HG02642 (cell line): ENCODE results near the gene CHAD.

Experiments
- ATAC-seq: cut with Tn5 transposase; IDR thresholded peaks from one replicate; pipeline ENCODE4 v1.9.1; 2021; ENCODE audit warnings: mild to moderate bottlenecking; ENCODE audit not compliant: unreplicated experiment, poor library complexity

The CHAD gene

DNA sequence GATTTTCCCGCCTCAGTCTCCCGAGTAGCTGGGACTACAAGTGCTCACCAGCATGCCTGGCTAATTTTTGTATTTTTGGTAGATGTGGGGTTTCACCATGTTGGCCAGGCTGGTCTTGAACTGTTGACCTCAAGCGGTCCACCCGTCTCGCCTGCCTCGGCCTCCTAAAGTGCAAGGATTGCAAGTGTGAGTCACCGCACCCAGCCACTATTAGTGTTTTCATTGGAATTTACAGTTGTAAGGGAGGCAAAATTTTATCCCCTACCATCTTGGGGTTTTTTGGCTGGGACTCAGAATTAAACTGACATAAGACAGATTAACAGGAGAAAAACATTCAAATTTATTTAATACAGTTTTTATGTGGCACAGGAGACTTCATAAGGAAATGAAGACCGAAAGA is 27.2 kb upstream of the CHAD start:
- no peak for ATAC-seq

DNA sequence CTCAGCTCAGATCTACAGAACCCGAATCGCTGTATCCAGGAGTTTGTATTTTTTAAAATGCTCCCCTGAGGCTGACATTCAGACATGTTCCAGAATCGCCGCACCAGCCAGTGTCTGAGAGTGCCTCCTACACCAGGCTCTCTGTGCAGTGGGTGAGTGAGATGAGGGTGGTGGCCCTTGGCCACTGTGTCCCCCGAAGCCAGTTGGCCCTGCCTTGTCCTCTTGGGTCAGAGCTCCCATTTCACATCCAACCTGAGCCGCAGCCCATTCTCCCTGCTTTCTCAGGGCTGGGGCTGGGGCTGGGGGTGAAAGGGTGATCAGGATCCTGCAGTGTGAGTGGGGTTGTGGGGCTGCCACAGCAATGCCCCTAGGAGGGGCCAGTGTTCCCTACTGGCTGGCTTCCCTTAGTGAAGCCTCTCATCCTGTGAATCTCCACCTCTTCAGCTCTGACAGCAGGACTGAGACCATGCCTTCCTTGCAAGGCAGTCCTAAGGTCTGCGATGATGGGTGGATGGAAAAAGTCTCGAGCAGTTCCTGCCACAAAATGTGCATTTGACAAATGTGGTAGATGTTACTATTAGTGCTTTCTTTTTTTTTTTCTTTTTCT is 26.6 kb upstream of the CHAD start:
- no peak for ATAC-seq

DNA sequence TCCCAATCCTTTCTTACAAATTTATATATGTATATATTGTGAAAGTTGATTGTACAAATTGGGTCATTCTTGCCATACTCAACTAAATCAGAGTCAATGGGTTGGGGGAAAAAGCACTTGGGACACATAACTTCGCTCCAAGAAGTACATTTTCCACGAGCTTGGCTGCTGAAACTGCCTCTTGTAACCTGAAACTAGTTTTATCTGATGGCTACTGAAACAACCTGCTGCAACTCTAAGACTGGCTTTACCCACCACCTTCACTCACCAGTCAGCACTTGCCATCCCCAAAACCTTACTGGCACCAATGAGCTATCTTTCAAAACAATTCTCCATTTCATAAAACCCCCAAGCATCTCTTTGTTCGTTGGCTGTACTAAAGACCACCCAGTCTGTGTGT is 25.1 kb upstream of the CHAD start:
- no peak for ATAC-seq

DNA sequence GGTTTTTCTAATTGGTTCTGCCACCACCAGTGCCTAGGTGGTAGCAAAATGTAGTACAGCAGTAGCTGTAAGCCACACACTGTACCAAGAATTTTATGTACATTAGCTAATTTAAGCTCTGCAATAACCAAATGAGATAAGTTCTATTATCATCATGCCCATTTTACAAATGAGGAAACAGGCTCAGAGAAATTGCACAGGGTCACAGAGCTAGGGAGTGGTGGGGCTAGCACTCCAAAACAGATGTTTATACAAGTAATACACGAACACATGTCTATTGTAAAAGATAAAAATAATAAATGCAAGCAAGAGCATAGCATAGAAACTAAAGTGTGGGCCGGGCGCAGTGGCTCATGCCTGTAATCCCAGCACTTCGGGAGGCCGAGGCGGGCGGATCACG is 23.5 kb upstream of the CHAD start:
- ATAC-seq: no peak

DNA sequence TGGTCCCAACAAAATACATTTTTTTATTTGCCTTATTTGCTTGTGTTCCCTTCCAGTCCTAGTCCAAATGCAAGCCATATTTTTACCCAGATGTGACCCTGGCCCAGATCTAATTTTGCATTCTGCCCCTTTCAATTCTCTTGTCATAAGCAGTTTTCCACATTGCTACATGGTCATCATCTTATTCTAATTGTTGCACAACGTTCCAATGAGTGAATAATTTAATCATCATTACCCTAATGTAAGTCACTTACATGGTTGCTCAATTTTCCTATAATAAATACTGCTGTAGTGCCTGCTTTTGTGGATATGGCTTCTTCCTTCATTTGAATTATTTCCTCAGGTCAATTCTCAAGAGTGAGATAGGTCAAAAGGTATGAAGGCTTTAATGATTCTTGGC is 22.8 kb upstream of the CHAD start:
- ATAC-seq: no peak

DNA sequence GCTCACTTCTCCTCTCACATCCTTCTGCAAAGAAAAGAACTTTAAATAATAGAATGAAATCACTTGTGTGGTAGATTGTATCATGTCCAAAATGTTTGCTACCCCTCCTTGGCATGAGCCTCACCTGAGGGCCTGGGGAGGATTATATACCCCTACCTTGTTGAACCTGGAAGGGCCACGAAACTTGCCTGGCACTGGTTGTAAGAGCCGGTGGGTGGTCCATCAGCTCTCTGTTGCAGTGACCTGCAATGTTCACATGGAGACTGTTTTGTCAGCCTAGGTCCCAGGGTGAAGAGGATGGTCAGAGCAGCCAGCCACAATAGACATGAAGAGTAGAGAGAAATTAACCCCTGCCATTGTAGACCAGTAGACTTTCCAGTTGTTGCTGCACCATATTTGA is 20.2 kb upstream of the CHAD start:
- ATAC-seq: no peak

DNA sequence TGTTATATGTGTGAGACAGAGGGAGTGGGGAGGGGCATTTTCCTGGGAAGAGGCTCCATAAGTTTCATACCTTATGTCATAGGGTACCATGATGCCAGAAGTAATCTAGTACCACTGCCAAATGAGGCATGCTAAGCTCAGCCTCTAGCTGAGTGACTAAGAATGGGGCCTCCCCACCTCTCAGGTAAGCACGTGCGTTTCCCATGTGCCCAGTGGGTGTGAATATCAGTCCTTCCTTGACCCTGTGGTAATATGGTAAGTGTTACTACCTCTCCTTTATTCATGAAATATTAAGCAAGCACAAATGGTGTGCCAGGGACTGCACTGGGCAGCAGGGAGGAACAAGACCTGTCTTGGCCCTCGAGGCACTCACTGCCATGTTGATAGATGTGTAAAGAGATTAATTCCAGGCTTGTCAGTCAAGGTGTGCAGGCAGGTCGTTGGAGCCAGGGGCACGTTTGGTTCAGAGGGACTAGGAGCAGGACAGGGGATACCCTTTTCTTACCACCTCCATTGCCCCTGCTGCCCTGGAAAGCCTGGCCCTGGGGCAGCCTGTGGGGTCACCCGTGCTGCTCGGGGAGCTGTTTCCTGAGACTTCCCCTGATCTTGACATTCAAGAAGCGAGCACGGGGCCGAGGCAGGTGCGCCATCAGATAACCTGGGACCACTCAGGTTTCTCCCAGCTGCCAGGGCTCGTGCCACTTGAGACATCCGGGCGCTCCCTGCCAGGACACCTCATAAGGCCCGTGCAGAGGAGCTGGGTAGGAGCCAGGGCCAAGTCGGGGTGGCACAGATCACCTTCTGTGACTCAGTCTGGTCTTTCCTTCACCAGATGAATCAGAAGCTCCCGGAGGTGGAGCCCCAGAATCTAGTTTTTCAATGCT is 18.8 kb upstream of the CHAD start:
- no peak for ATAC-seq

DNA sequence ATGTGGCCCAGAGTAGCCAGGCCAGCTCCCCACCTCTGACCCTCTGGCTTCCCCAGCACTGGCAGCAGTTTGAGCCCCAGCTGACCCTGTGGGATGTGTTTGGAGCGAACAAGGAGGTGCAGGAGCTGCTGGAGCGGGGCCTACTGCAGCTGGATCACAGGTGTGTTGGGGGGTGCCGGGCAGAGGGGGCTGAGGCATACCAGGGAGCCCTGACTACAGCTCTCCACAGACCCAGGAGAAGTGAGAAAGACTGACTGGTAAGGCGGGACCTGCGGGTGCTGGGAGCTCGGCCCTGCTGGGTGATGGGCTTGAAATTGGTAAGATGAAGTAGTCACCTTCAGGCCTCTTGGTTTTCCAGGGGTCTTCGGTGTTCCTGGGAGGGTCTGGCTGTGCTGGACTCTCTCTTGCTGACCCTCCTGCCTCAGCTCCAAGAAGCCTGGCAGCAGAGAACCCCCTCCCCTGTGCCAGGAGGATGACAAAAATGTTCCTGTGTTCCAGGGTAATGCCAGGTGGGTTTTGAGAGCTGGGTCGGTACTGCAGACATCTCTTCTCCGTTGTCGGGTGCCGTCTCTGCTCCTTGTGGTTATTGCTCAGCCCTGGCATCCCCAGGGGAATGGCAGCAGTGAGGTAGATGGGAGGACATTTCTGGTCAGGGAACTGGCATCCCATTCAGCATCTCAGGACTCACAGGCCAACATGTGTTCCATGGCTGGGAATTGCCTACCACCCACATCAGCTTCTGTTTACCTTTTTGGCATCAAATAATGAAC is 15.9 kb upstream of the CHAD start:
- no peak for ATAC-seq

DNA sequence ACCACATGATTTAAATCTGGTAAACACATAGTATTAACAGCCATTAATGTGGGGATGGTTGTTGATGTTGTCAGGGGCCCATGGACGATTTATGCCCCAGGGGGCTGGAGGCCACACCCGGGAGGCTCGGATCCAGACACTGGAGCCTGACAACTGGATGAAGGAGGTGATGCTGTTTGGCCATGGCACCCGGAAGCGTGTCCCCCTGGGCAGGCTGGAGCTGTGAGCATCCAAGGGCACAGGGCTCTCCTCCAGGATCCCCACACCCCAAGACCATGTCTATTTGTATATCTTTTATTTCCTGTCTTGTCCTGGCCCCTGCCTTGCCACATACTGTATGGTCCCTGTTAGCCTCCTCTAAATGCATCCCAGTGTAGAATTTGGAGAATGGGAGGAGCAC is 14.6 kb upstream of the CHAD start:
- no peak for ATAC-seq

DNA sequence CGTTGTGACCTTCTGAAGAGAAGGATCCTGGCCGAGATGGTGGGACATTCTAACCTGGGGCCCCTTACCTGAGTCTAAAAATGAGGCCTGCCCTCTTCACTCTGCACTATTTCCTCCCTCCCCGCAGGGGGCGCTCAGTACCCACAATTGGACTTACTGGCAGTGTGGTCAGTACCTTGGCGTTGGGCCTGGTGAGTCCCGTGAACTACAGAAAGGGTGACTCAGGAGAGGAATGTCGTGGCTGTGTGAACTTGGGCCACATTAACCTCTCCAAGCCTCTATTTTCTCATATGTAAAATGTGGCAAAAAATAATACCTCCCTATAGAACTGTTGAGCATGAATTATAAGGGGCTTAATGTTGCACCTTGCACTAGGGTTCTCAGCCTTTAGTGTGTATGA is 13.8 kb upstream of the CHAD start:
- ATAC-seq: peak; percentile 36

DNA sequence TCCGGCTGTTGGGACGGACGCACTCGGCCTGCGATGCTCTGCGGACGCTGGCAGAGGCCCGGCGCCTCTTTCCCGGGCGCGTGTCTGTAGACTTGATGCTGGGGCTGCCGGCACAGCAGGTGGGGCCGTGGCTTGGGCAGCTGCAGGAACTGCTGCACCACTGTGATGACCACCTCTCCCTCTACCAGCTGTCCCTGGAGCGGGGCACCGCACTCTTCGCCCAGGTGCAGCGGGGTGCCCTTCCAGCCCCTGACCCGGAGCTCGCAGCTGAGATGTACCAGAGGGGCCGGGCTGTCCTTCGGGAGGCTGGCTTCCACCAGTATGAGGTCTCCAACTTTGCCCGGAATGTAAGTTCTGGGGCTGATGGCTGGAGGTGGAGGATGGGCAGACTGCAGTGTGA is 13.4 kb upstream of the CHAD start:
- ATAC-seq: no peak

DNA sequence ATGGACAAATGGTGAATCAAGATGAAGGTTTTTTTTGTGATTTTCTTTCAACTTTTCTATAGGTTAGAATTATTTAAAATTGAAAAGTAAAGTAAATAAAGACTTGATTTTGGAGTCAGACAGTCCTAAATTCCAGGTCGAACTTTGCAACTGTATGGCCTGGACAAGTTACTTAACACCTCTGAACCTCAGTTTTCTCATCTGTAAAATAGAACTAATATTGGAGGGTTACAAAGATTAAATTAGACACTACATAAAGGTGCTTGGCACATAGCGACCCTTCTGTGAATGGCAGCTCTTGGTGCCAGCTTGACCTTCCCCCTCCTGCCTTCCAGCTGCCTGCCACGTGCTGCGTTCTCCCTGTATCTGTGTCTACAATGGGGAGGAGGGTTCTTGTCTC is 13.0 kb upstream of the CHAD start:
- no peak for ATAC-seq

DNA sequence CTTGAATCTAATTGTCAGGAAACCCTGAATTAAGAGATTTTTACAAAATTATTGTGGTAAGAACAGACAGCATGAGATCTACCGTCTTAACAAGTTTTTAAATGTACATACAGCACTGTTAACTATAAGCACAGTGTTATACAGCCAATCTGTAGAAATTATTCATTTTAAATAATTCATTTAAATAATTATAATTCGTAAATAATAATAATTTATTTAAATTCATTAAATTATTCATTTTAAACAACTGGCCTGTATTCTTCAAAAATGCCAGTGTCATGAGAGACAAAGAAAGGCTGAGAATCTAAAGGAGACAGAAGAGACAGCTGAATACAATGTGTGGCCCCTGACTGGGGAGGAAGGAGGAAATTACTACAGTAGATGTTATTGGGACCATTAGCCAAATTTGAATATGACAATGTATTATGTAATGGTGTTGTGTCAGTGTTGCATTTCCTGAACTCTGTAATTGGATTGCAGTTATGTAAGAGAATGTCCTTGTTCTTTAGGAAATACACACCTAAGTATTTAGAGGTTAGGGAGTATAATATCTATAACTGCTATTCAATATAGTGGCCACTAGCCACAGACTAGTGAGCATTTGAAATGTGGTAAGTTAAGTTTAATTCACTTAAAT is 12.3 kb upstream of the CHAD start:
- no peak for ATAC-seq

DNA sequence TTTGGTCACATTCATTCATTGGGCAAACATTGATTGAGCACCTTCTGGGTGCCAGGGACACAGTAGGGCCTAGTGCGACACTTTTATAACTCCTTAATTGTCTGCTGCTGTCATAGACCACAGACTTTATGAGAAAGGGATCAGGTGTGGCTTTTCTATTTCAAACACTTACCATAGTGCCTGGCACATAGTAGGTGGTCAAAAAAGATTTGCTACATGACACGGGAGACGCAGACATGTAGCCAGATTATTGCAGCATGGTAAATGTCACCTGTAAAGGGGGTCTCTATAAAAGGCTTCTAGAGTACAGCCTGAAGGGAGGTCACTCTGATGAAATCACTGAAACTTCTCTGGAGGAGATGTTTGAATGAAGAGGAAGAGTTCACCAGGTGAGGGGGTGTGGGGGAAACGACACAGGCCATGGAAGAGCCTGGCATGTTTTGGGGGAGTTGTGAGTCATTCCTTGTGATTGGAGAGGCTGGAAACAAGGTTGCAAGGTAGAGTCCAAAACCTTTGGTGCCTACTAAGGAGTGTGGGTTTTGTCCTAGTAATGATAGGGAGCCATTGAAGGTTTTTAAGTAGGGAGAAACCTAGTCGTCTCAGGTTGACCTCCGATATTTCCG is 11.6 kb upstream of the CHAD start:
- ATAC-seq: no peak

DNA sequence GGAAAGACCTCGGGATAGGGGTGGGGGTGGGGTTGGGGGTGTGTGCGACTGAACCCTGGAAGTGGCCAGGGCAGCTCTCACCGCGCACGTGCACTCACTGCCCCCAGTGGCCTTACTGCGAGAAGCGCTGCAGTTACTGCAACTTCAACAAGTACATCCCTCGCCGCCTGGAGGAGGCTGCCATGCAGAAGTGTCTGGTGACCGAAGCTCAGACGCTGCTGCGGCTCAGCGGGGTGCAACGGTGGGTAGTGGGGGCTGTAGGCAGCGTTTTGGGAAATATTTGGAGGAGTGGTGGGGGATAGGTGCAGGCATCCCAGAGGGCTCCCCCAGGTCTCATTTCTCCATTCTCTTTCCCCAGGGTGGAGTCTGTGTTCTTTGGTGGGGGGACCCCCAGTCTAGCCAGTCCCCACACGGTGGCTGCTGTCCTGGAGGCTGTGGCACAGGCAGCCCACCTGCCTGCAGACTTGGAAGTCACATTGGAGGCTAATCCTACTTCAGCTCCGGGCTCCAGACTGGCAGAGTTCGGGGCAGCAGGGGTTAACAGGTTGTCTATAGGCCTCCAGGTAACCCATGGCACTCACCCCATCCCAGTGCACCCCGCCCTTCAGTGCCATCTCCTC is 11.0 kb upstream of the CHAD start:
- no peak for ATAC-seq

DNA sequence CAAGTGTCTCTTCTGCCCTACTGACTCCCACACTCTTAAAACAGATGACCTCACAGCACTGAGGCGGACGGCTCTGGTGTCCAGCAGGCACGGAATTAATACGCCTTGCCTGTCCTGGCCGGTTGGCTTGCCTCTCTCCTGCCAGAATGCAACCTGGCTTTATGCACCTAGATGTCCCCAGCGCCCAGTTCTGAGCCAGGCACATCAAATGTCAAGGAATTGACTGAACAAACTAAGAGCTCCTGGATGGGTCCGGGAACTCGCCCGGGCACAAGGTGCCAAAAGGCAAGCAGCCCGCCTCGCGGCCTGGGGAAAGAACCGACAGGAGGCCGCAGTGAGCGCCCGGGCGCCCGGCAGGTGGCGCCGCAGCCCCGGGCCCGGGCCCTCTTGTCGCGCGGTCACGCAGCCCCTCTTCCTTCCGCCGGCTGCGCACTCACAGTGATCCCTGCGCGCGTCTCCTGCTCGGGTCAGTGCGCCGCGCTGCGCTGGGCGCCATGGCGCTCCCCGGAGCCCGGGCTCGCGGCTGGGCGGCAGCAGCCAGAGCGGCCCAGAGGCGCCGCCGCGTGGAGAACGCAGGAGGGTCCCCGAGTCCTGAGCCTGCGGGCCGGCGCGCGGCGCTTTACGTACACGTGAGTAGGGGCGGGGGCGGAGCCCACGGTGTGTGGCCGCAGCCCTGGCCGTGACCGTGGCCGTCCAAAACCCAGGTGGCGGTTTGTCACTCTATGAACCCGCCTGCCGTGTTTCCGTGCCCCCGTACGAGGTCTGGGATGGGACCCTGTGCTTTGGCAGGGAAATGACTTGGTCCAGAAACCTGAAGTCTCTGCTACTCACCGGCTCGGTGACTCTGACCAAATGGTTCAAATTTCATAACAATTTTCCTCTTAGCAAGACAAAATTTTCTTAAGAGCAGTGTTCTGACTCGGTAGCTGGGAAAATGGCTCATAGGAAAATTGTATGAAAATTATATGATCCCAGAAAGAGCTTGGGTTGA is 10.0 kb upstream of the CHAD start, which contains the start of gene RSAD1:
TSS of gene RSAD1 (plus strand) at position 470 of the 991 bp plus-strand sequence. CDS start at position 495, 25 bp downstream.
- ATAC-seq: peak; percentile 88

DNA sequence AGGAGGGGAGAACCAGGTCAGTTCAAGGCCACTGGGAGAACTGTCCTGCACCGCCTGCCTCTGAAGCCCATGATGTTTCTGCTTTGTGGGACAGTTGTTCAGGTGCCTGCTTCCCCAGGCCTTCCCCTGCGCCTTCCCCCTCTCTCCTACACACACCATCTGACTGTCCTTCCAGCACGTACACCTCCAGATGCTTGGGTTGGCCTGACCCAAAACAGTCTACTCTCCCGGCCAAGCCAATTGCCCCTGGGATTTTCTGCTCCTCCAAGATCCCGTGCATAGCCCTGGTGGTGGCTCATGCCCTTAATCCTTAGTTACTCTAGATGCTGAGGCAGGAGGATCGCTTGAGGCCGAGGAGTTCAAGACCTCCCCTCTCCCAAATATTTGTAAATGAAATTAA is 9.3 kb upstream of the CHAD start:
- ATAC-seq: no peak

DNA sequence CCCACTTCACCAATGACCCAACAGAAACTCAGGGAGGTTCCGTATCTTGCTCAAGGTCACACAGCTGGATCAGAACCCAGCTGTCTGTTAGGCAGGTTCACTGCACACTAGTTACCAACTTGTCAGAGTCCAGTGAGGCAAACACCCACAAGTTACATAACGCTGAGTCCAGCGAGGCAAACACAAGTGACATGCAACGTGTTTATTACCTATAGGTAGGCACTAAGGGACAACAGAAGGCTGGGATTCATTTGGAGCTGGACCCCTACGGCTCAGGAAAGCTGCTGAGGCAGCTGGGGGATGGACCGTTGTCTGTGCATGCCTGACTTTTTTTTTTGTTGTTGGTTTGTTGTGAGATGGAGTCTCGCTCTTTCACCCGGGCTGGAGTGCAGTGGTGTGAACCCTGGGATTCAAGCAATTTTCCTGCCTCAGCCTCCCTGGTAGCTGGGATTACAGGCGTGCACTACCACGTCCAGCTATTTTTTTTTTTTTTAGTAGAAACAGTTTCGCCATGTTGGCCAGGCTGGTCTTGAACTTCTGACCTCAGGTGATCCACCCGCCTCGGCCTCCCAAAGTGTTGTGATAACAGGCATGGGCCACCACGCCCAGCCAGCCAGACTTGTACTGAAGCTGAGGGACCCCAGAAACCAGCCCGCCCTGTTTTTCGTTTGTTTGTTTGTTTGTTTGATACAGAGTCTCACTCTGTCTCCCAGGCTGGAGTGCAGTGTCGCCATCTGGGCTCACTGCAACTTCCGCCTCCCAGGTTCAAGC is 8.1 kb upstream of the CHAD start:
- ATAC-seq: no peak
